KMS-11 (cell line): Measurements from ENCODE around the gene IMPG2.
A peak's percentile ranks its signal among the peaks of the same experiment; 100 is the strongest.

Experiments
- H2AFZ ChIP-seq: fragments of 200-600 bp; sonication (generic); 2 replicates; pipeline ENCODE4 v1.6.1; 2016; ENCODE audit warnings: antibody characterized with exemption, mixed run types, low read depth
- H3K27ac ChIP-seq: fragments of 200-600 bp; sonication (generic); 2 replicates; pipeline ENCODE4 v1.6.1; 2016; ENCODE audit warnings: mild to moderate bottlenecking, mixed run types
- H3K27me3 ChIP-seq: fragments of 200-600 bp; sonication (generic); 2 replicates; pipeline ENCODE4 v1.6.1; 2017; ENCODE audit warnings: mild to moderate bottlenecking, low read depth, mixed run types, moderate library complexity; ENCODE audit not compliant: insufficient read depth
- H3K36me3 ChIP-seq: fragments of 200-600 bp; sonication (generic); 2 replicates; pipeline ENCODE4 v1.6.1; 2017; ENCODE audit warnings: mild to moderate bottlenecking, mixed run types; ENCODE audit not compliant: insufficient read depth
- H3K4me1 ChIP-seq: fragments of 200-600 bp; sonication (generic); 2 replicates; pipeline ENCODE4 v1.6.1; 2016; ENCODE audit warnings: mild to moderate bottlenecking, low read depth, mixed run types; ENCODE audit not compliant: poor library complexity, severe bottlenecking
- H3K4me2 ChIP-seq: fragments of 200-600 bp; sonication (generic); 2 replicates; pipeline ENCODE4 v1.7.0; 2016; ENCODE audit warnings: mild to moderate bottlenecking, mixed run types
- H3K4me3 ChIP-seq: fragments of 200-600 bp; sonication (generic); IDR thresholded peaks from 2 replicates; pipeline ENCODE4 v1.6.1; 2017; ENCODE audit warnings: low read depth, low read length, mixed read lengths; ENCODE audit not compliant: insufficient read depth
- H3K79me2 ChIP-seq: fragments of 200-600 bp; sonication (generic); 2 replicates; pipeline ENCODE4 v1.6.1; 2016; ENCODE audit warnings: low read depth, mixed run types; ENCODE audit not compliant: insufficient read depth
- H3K9ac ChIP-seq: fragments of 200-600 bp; sonication (generic); 2 replicates; pipeline ENCODE4 v1.6.1; 2016; ENCODE audit warnings: mild to moderate bottlenecking, mixed run types
- H4K20me1 ChIP-seq: fragments of 200-600 bp; sonication (generic); 2 replicates; pipeline ENCODE4 v1.6.1; 2016; ENCODE audit warnings: mild to moderate bottlenecking, mixed run types; ENCODE audit not compliant: insufficient read depth
- TF ChIP-seq, protein P1 (sequence below): fragments of 200-600 bp; sonication (generic); conservative IDR thresholded peaks from 2 replicates; pipeline ENCODE4 v1.6.1; 2017; ENCODE audit warnings: low read depth, mild to moderate bottlenecking, antibody characterized with exemption, low read length, moderate library complexity, mixed read lengths

Gene IMPG2

GRCh38 chr3:101320475-101320874 lies at the start of gene IMPG2:
IMPG2 (minus strand) TSS chr3:101320575; CDS start chr3:101320372, 203 bp downstream.
- Histone ChIP-seq H3K79me2 (no peaks in the 10 kb centered on the region), H3K9ac (no peak within 1 kb of the TSS), H3K4me3 (no peak within 1 kb of the TSS), H3K27ac (no peak within 1 kb of the TSS), H3K36me3 (no peaks in the 10 kb centered on the region), H3K27me3 (no peaks in the 10 kb centered on the region; the same call in 1 of the 2 replicates), H3K4me1 (peaks cover 10% of the 10 kb centered on the region), H4K20me1 (no peaks in the 10 kb centered on the region), H3K4me2 (peak within 1 kb of the TSS; percentile 67), H2AFZ (no peak within 1 kb of the TSS)
- TF ChIP-seq, protein P1, sequence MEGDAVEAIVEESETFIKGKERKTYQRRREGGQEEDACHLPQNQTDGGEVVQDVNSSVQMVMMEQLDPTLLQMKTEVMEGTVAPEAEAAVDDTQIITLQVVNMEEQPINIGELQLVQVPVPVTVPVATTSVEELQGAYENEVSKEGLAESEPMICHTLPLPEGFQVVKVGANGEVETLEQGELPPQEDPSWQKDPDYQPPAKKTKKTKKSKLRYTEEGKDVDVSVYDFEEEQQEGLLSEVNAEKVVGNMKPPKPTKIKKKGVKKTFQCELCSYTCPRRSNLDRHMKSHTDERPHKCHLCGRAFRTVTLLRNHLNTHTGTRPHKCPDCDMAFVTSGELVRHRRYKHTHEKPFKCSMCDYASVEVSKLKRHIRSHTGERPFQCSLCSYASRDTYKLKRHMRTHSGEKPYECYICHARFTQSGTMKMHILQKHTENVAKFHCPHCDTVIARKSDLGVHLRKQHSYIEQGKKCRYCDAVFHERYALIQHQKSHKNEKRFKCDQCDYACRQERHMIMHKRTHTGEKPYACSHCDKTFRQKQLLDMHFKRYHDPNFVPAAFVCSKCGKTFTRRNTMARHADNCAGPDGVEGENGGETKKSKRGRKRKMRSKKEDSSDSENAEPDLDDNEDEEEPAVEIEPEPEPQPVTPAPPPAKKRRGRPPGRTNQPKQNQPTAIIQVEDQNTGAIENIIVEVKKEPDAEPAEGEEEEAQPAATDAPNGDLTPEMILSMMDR = no peak

DNA sequence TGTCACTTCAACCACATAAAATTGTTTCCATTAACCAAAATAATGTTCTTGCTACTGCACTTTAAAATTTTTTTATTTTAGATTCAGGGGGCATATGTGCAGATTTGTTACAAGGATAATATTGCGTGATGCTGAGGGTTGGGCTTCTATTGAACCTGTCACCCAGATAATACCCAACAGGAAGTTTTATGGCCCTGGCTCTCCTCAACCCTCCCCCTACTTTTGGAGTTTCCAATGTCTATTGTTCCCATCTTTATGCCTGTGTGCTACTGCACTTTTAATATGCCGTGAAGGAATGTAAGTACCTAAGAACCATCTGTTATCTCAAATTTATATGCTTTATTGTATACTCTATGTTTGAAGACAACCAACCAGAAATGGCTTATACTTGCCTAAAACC lies 42.0 kb upstream of the IMPG2 start:
- no peak overlapping the region for H3K4me2 ChIP-seq
- H3K4me3 ChIP-seq = no peak overlapping the region
- TF ChIP-seq, protein P1 = no peak
- H4K20me1 ChIP-seq = no peaks in the 10 kb centered on the region
- H3K79me2 ChIP-seq = no peaks in the 10 kb centered on the region
- H2AFZ ChIP-seq = no peak overlapping the region
- H3K9ac ChIP-seq = no peak overlapping the region
- H3K27ac ChIP-seq = no peak overlapping the region
- no peaks in the 10 kb centered on the region for H3K27me3 ChIP-seq
- H3K36me3 ChIP-seq = no peaks in the 10 kb centered on the region
- no peaks in the 10 kb centered on the region for H3K4me1 ChIP-seq

GRCh38 chr3:101351829-101352228 lies 31.5 kb upstream of the IMPG2 start:
- peak overlapping the region; percentile 18; the same call in 1 of the 2 replicates for H3K9ac ChIP-seq
- no peak overlapping the region for H3K4me3 ChIP-seq
- no peaks in the 10 kb centered on the region for H4K20me1 ChIP-seq

GRCh38 chr3:101340591-101340990 lies 20.2 kb upstream of the IMPG2 start:
- Histone ChIP-seq H3K27ac (no peak overlapping the region), H3K36me3 (no peaks in the 10 kb centered on the region), H3K4me2 (no peak overlapping the region), H3K9ac (no peak overlapping the region), H4K20me1 (no peaks in the 10 kb centered on the region), H3K79me2 (no peaks in the 10 kb centered on the region), H3K4me3 (no peak overlapping the region), H3K27me3 (no peaks in the 10 kb centered on the region), H3K4me1 (no peaks in the 10 kb centered on the region), H2AFZ (no peak overlapping the region)
- TF ChIP-seq, protein P1 = no peak

More at GRCh38 chr3:101351829-101352228, 31.5 kb upstream of the IMPG2 start:
- Histone ChIP-seq H3K36me3 (no peaks in the 10 kb centered on the region), H3K79me2 (no peaks in the 10 kb centered on the region), H3K4me2 (peak overlapping the region; percentile 67), H3K27me3 (no peaks in the 10 kb centered on the region), H2AFZ (no peak overlapping the region), H3K4me1 (peaks cover 13% of the 10 kb centered on the region), H3K27ac (peak overlapping the region; percentile 30; the same call in 1 of the 2 replicates)
- TF ChIP-seq, protein P1 = no peak
